ENCODE measurements around the gene SEPTIN6. TPM values are rescaled to one million over a fixed set of nuclear protein-coding genes. Genes with fewer than 3 reads are reported as not detected.

Gene SEPTIN6
- total and polyA plus RNA-seq, 2 of the 13 experiments (the other 11 are each of a cell fraction or from before 2014, with no cell fraction given) = 21.7 to 38.3 TPM

- TF ChIP-seq FLYWCH1 (CRISPR knock-in tag; IDR thresholded peaks at IDR 0.05) = no peak
- no peak for TF ChIP-seq PCBP1 (IDR thresholded peaks at IDR 0.05; ENCODE audit: borderline replicate concordance, low read depth, low read length)
- TF ChIP-seq ZNF674 (CRISPR knock-in tag; IDR thresholded peaks at IDR 0.05; ENCODE audit: low read depth) = no peak
- TF ChIP-seq MIER3 (CRISPR knock-in tag; IDR thresholded peaks at IDR 0.05; ENCODE audit: borderline replicate concordance) = no peak
- TF ChIP-seq ZNF329 (CRISPR knock-in tag; IDR thresholded peaks at IDR 0.05; ENCODE audit: low read depth) = no peak
- no peak for TF ChIP-seq ZNF484 (CRISPR knock-in tag; IDR thresholded peaks at IDR 0.05; ENCODE audit: borderline replicate concordance, low read depth)
- TF ChIP-seq IRX3 (CRISPR knock-in tag; IDR thresholded peaks at IDR 0.05; ENCODE audit: borderline replicate concordance, low read depth) = no peak
- no peak for TF ChIP-seq NBN (conservative IDR thresholded peaks at IDR 0.05)
- TF ChIP-seq ATF1 (CRISPR knock-in tag; IDR thresholded peaks at IDR 0.05) = no peak
- TF ChIP-seq YEATS2 (CRISPR knock-in tag; IDR thresholded peaks at IDR 0.05; ENCODE audit: borderline replicate concordance) = no peak
- TF ChIP-seq HOMEZ (CRISPR knock-in tag; IDR thresholded peaks at IDR 0.05; ENCODE audit: low read depth) = no peak
- TF ChIP-seq TCF7L2 (IDR thresholded peaks at IDR 0.05; ENCODE audit: low read depth, low read length) = no peak
- TF ChIP-seq HNF1A (IDR thresholded peaks at IDR 0.05; ENCODE audit: low read depth) = no peak
- TF ChIP-seq HNF1A (CRISPR knock-in tag; IDR thresholded peaks at IDR 0.05; ENCODE audit: borderline replicate concordance) = no peak
- TF ChIP-seq ZNF567 (CRISPR knock-in tag; IDR thresholded peaks at IDR 0.05; ENCODE audit: borderline replicate concordance) = no peak
- TF ChIP-seq DDIT3 (CRISPR knock-in tag; IDR thresholded peaks at IDR 0.05) = no peak
- TF ChIP-seq GATAD2A (CRISPR knock-in tag; IDR thresholded peaks at IDR 0.05) = no peak; the same call in 1 of the 2 replicates
- no peak for TF ChIP-seq CBX2 (IDR thresholded peaks at IDR 0.05; ENCODE audit: low read depth, low read length)
- TF ChIP-seq CBX2 (CRISPR knock-in tag; IDR thresholded peaks at IDR 0.05; ENCODE audit: low read depth) = no peak
- no peak for TF ChIP-seq ZNF512 (CRISPR knock-in tag; IDR thresholded peaks at IDR 0.05)
- no peak for TF ChIP-seq ZNF576 (CRISPR knock-in tag; IDR thresholded peaks at IDR 0.05)
- no peak for TF ChIP-seq CHCHD3 (CRISPR knock-in tag; IDR thresholded peaks at IDR 0.05)
- TF ChIP-seq TEAD3 (CRISPR knock-in tag; optimal IDR thresholded peaks at IDR 0.05; ENCODE audit: borderline replicate concordance) = peak; percentile 71
These were observed 23.4 kb downstream of the SEPTIN6 start (continued) for GRCh38 chrX:119669424-119670037.

All from HepG2 (cell line).